NCI-H187 treated with DMSO at 0.1 percent for 48 hours (cell line): Measurements from ENCODE around the gene MDH1B.

Experiments used
- DNase-seq: peaks from one replicate; lab custom pipeline; 2025; lab: John Stamatoyannopoulos, UW

The MDH1B gene

DNA sequence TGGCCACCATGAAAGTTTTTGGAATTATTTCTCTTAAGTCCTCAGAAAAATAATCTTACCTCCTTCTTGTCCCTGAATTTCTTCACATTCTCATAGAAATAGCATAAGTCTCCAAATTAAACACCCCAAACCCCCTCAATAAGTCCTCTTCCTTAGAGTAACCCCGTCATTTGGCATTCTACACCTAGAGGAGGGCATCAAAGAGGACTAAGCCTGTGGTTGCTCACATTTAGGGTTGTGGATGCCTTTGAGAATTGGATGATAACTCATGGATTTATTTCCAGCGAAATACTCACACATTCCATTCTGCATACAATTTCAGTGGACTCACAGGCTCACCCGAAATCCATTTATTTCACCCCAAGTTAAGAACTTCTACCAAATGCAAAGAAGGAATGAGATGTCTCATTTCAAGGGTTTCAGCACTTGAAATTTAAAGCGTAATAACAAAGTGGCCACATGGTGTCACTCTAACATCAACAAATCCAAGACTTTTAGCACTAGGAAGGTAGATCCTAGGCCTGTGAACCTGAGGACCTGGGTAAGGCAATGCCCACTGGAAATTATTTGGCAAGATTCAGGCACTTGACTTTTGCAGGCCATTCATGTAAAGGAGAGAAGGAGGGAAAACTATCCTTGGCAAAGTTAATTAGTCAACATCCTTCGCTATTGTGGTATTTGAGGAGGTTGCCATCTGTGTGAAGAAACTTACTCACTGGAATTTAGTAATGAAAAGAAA, 71.6 kb downstream of the MDH1B start:
- peak; percentile 0 for DNase-seq

DNA sequence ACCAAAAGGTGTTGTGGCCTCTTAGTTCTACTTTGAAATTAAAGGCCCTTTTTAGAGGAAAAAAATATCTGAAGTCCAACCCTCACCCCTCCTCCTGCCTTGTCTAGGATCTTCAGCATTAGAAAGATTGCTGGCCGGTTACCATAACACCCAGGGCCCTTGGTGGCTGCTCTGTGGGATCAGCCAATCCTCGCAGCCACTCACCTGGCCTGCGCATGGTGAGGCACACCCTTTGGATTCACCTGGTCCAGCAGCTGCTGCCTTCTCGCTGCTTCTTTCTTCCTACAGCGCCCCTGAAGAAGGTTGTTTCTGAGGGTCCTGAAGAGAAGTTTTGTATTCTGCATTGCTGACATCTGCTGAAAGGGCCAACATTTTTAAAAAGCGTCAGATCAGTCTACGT, 72.2 kb downstream of the MDH1B start:
- no peak for DNase-seq

DNA sequence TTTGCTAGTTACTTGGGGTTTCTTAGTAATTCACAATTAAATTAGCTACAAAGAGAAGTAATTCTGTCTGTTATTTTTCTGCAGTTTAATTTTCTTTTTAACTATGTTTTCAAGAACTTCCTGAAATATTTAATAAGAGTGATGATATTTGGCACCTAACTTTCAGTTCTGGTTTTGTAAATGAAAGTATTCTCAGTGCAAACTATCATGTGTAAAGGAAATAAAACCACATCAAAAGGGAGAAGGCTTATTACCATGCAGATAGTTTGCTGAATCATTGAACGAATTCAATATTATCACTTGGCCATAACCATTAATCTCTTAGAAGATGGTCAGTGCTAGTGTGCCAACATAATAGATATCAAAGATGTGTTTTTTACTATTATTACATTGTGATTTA, 76.1 kb downstream of the MDH1B start:
- no peak for DNase-seq

DNA sequence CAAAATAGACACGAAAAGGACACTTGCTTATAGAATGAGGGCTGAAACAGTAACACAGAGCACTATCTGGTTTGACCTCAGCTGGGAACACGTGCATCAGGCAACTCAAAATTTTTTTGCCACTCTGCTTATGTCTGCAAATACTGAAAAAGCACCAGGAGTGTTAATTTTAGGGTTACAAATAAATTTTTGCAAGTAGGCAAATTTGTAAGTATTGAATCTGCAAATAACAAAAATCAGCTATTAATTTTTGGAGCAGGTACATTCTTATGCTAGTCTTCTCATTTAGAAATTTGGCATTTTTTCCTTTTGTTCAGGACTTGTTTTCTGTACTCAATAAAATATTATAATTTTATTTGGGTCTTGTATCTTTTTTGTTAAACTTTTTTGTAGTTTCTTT, 76.7 kb downstream of the MDH1B start:
- no peak for DNase-seq
